ENCODE measurements around the gene ARHGEF33. TPM values are rescaled to one million over a fixed set of nuclear protein-coding genes. Genes with fewer than 3 reads are reported as not detected.
A peak's percentile ranks its signal among the peaks of the same experiment; 100 is the strongest.

ARHGEF33 gene
- total RNA-seq, 1 donor from 2014 or later: 2.5 TPM

- Mint-ChIP-seq H3K4me1 (peaks cover 4% of the 10 kb centered on the region), H3K27me3 (ENCODE audit: insufficient read depth, low read depth) (peaks cover 3% of the 10 kb centered on the region), H3K9me3 (peaks cover 7% of the 10 kb centered on the region), H3K36me3 (peaks cover 2% of the 10 kb centered on the region), H3K27ac (no peak overlapping the region), H3K4me3 (no peak overlapping the region)
- H4K20me1 ChIP-seq (ENCODE audit: low read depth): no peaks in the 10 kb centered on the region
- no peak overlapping the region for H3K4me3 ChIP-seq
- H3K27me3 ChIP-seq: peaks cover 26% of the 10 kb centered on the region
- H3K9me3 ChIP-seq (ENCODE audit: low read depth): no peaks in the 10 kb centered on the region
- H3K27ac ChIP-seq: no peak overlapping the region
- peak; percentile 90 for DNase-seq (ENCODE audit: low spot score)
- H3F3A ChIP-seq (ENCODE audit: low read depth): no peaks in the 10 kb centered on the region
- H3K4me1 ChIP-seq: no peaks in the 10 kb centered on the region
- no peak overlapping the region for H3K9ac ChIP-seq
- H2AFZ ChIP-seq (replicated peaks): peak overlapping the region; percentile 96
- H3K4me2 ChIP-seq: no peak overlapping the region
- TF ChIP-seq EZH2phosphoT487 (IDR thresholded peaks at IDR 0.05) (no peak), CTCF (IDR thresholded peaks at IDR 0.05) (no peak), EZH2 (IDR thresholded peaks at IDR 0.05) (no peak)
- no peaks in the 10 kb centered on the region for H3K79me2 ChIP-seq (ENCODE audit: low read depth)
- H3K36me3 ChIP-seq: no peaks in the 10 kb centered on the region
Measured at GRCh38 chr2:38959938-38960608, 70.4 kb downstream of the ARHGEF33 start.

- Histone ChIP-seq H3K9me3 (ENCODE audit: low read depth) (no peaks in the 10 kb centered on the region), H3K4me3 (no peak overlapping the region), H3K27me3 (peaks cover 26% of the 10 kb centered on the region), H3K4me1 (no peaks in the 10 kb centered on the region), H3K27ac (no peak overlapping the region), H2AFZ (replicated peaks) (peak overlapping the region; percentile 96), H3K9ac (no peak overlapping the region), H4K20me1 (ENCODE audit: low read depth) (no peaks in the 10 kb centered on the region), H3K4me2 (no peak overlapping the region), H3K79me2 (ENCODE audit: low read depth) (no peaks in the 10 kb centered on the region), H3K36me3 (no peaks in the 10 kb centered on the region), H3F3A (ENCODE audit: low read depth) (no peaks in the 10 kb centered on the region)
- peaks cover 7% of the 10 kb centered on the region for H3K9me3 Mint-ChIP-seq
- TF ChIP-seq CTCF (IDR thresholded peaks at IDR 0.05) (no peak), EZH2phosphoT487 (IDR thresholded peaks at IDR 0.05) (no peak), EZH2 (IDR thresholded peaks at IDR 0.05) (no peak)
- peaks cover 2% of the 10 kb centered on the region for H3K36me3 Mint-ChIP-seq
- H3K27ac Mint-ChIP-seq: no peak overlapping the region
- peaks cover 4% of the 10 kb centered on the region for H3K4me1 Mint-ChIP-seq
- H3K27me3 Mint-ChIP-seq (ENCODE audit: insufficient read depth, low read depth): peaks cover 3% of the 10 kb centered on the region
- no peak for DNase-seq (ENCODE audit: low spot score)
- no peak overlapping the region for H3K4me3 Mint-ChIP-seq
Measured at GRCh38 chr2:38960609-38961320, 71.1 kb downstream of the ARHGEF33 start.

GRCh38 chr2:38966006-38966405 lies 76.3 kb downstream of the ARHGEF33 start:
- no peak overlapping the region for H3K27ac ChIP-seq

GRCh38 chr2:38966678-38967077 lies 77.0 kb downstream of the ARHGEF33 start:
- Mint-ChIP-seq H3K4me1 (peaks cover 7% of the 10 kb centered on the region), H3K27ac (no peak overlapping the region), H3K4me3 (no peak overlapping the region), H3K27me3 (ENCODE audit: insufficient read depth, low read depth) (peaks cover 2% of the 10 kb centered on the region), H3K36me3 (no peaks in the 10 kb centered on the region), H3K9me3 (peaks cover under 1% of the 10 kb centered on the region)
- H3K9ac ChIP-seq: no peak overlapping the region
- no peaks in the 10 kb centered on the region for H3F3A ChIP-seq (ENCODE audit: low read depth)
- H3K27ac ChIP-seq: no peak overlapping the region
- TF ChIP-seq CTCF (IDR thresholded peaks at IDR 0.05): no peak
- TF ChIP-seq EZH2phosphoT487 (IDR thresholded peaks at IDR 0.05): no peak
- no peak for TF ChIP-seq EZH2 (IDR thresholded peaks at IDR 0.05)
- H3K4me2 ChIP-seq: no peak overlapping the region
- no peaks in the 10 kb centered on the region for H3K36me3 ChIP-seq
- no peaks in the 10 kb centered on the region for H3K4me1 ChIP-seq
- H3K4me3 ChIP-seq: no peak overlapping the region
- DNase-seq (ENCODE audit: low spot score): no peak
- H3K79me2 ChIP-seq (ENCODE audit: low read depth): no peaks in the 10 kb centered on the region
- no peak overlapping the region for H2AFZ ChIP-seq (replicated peaks)
- no peaks in the 10 kb centered on the region for H4K20me1 ChIP-seq (ENCODE audit: low read depth)
- no peaks in the 10 kb centered on the region for H3K27me3 ChIP-seq
- H3K9me3 ChIP-seq (ENCODE audit: low read depth): no peaks in the 10 kb centered on the region

More at GRCh38 chr2:38966006-38966405, 76.3 kb downstream of the ARHGEF33 start:
- H3K9me3 Mint-ChIP-seq: peaks cover 3% of the 10 kb centered on the region
- Histone ChIP-seq H3K4me1 (no peaks in the 10 kb centered on the region), H4K20me1 (ENCODE audit: low read depth) (no peaks in the 10 kb centered on the region), H3F3A (ENCODE audit: low read depth) (no peaks in the 10 kb centered on the region), H3K36me3 (no peaks in the 10 kb centered on the region), H3K4me3 (no peak overlapping the region), H3K9me3 (ENCODE audit: low read depth) (no peaks in the 10 kb centered on the region), H3K79me2 (ENCODE audit: low read depth) (no peaks in the 10 kb centered on the region), H3K4me2 (no peak overlapping the region), H2AFZ (replicated peaks) (no peak overlapping the region), H3K27me3 (peaks cover 5% of the 10 kb centered on the region), H3K9ac (no peak overlapping the region)
- DNase-seq (ENCODE audit: low spot score): no peak
- H3K27ac Mint-ChIP-seq: peak overlapping the region; percentile 16
- no peaks in the 10 kb centered on the region for H3K36me3 Mint-ChIP-seq
- H3K27me3 Mint-ChIP-seq (ENCODE audit: insufficient read depth, low read depth): peaks cover 5% of the 10 kb centered on the region
- no peak overlapping the region for H3K4me3 Mint-ChIP-seq
- H3K4me1 Mint-ChIP-seq: peaks cover 9% of the 10 kb centered on the region
- TF ChIP-seq EZH2phosphoT487 (IDR thresholded peaks at IDR 0.05): no peak

Measured in neural progenitor cell (in vitro differentiated cells).